Tibial nerve (tissue), 4 donors: ENCODE data around the gene CLGN. TPM values are rescaled to one million over a fixed set of nuclear protein-coding genes. Genes with fewer than 3 reads are reported as not detected.

Experiments
- DNase-seq, 2 donors: peaks; one replicate each; pipeline ENCODE4 v3.0.0-alpha.2; 2019; ENCODE audit warnings: low spot score in 2 of 2
- H3K27ac ChIP-seq, 4 donors: fragments of 200-600 bp; sonication (generic) in 3 of 4; one replicate each; pipeline ENCODE4 v1.5.1; 2017 to 2019; ENCODE audit warnings: mild to moderate bottlenecking in 1 of 4
- H3K27me3 ChIP-seq, 2 donors: fragments of 200-600 bp; sonication (generic) in 1 of 2; one replicate each; pipeline versions ENCODE4 v1.5.1 to v1.6.0; 2017 to 2019
- H3K36me3 ChIP-seq, 3 donors: fragments of 200-600 bp; sonication (generic); one replicate each; pipeline ENCODE4 v1.5.1; 2018 to 2019
- H3K4me1 ChIP-seq, 4 donors: fragments of 200-600 bp; sonication (generic) in 3 of 4; one replicate each; pipeline ENCODE4 v1.5.1; 2017 to 2019
- H3K4me3 ChIP-seq, 4 donors: fragments of 200-600 bp; sonication (generic) in 3 of 4; one replicate each; pipeline ENCODE4 v1.5.1; 2017 to 2019; ENCODE audit warnings: mild to moderate bottlenecking in 1 of 4, moderate library complexity in 1 of 4
- H3K9me3 ChIP-seq, 4 donors: fragments of 200-600 bp; sonication (generic) in 3 of 4; one replicate each; pipeline ENCODE4 v1.5.1; 2017 to 2019
- EP300 ChIP-seq, 2 donors: sonication (generic); formaldehyde crosslinking; IDR thresholded peaks; one replicate each; pipeline ENCODE4 v1.6.1; 2017; ENCODE audit warnings: antibody characterized with exemption in 2 of 2, mild to moderate bottlenecking in 1 of 2
- POLR2A ChIP-seq, 2 donors: fragments of 450-650 bp; IDR thresholded peaks; one replicate each; pipeline ENCODE4 v1.6.1; 2017; ENCODE audit warnings: antibody characterized with exemption in 2 of 2, mild to moderate bottlenecking in 2 of 2, moderate library complexity in 2 of 2
- WGBS, 2 donors: methylation state at CpG; one replicate each; pipeline ENCODE4 v1.1.5; 2018; 5-methylcytosine and 5-hydroxymethylcytosine counted together
- total RNA-seq, 4 donors: library from RNA; depleted of rRNA; stranded (reverse); fragments of >200 nt; gene quantifications; one replicate each; pipeline ENCODE4 v1.1.0, GENCODE V29; 2016
- TF ChIP-seq, protein P1 (sequence below), 5 experiments: fragments of 200-600 bp in 3 of 5; fragments of 450-650 bp in 2 of 5; sonication (generic) in 3 of 5; IDR thresholded peaks; one replicate each; pipeline ENCODE4 v1.5.1; 2016 to 2019; ENCODE audit warnings: antibody characterized with exemption in 5 of 5, mild to moderate bottlenecking in 3 of 5, moderate library complexity in 2 of 5

CLGN gene
- total RNA-seq, 4 donors from 2014 or later = 0.42 to 2.5 (median 1.1) TPM

DNA sequence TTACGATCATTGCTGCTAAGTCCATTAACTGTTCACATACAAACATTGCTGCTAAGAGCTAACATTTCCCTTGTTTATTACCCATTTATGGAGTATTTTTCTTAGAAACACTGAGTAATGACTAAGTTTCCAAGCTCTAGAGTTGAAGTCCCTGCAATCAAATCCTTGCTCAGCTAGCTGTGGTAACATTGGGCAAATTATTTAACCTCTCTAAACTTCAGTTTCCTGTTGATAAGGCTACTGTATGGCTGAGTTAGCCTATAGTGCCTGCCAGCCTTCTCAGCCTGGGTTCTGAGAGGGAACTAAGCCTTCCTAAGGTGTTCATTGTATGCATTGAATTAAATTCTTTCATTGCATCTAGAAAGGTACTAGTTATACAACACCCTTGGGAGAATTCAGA, 69.2 kb downstream of the CLGN start:
- Histone ChIP-seq H3K4me3 (no peak overlapping the region), H3K27me3 (peaks cover 0 to 4% of the 10 kb centered on the region in 2 donors), H3K27ac (no peak overlapping the region), H3K9me3 (no peaks in the 10 kb centered on the region), H3K36me3 (no peaks in the 10 kb centered on the region), H3K4me1 (no peaks in the 10 kb centered on the region)
- DNase-seq = no peak
- no peak for TF ChIP-seq EP300 (IDR thresholded peaks at IDR 0.05)
- 0 to 5% methylated on average over 1 of the region's 1 CpG for WGBS, 2 donors

DNA sequence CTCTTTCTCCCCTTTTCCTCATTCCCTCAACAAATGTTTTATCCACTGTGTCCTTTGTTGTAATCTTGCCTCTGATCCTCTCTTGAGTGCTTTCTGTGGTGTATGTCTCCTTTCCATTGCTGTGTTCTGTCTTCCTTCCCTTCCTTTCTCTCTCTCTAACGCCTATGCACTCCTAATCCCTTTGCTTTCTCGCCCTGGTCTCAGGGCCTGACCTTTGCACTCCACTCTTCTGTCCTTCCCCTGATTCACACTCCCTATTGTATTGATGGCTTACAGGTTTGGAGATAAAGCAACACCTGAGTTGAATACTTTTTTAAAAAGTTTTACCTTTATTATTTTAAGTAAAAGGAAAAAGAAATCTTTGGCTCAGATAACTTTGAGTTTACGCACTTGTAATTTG, 69.6 kb downstream of the CLGN start:
- Histone ChIP-seq H3K9me3 (no peaks in the 10 kb centered on the region), H3K36me3 (no peaks in the 10 kb centered on the region), H3K4me3 (no peak overlapping the region), H3K27ac (no peak overlapping the region), H3K4me1 (no peaks in the 10 kb centered on the region), H3K27me3 (peaks cover 0 to 4% of the 10 kb centered on the region in 2 donors)
- no peak for DNase-seq
- TF ChIP-seq, protein P1, sequence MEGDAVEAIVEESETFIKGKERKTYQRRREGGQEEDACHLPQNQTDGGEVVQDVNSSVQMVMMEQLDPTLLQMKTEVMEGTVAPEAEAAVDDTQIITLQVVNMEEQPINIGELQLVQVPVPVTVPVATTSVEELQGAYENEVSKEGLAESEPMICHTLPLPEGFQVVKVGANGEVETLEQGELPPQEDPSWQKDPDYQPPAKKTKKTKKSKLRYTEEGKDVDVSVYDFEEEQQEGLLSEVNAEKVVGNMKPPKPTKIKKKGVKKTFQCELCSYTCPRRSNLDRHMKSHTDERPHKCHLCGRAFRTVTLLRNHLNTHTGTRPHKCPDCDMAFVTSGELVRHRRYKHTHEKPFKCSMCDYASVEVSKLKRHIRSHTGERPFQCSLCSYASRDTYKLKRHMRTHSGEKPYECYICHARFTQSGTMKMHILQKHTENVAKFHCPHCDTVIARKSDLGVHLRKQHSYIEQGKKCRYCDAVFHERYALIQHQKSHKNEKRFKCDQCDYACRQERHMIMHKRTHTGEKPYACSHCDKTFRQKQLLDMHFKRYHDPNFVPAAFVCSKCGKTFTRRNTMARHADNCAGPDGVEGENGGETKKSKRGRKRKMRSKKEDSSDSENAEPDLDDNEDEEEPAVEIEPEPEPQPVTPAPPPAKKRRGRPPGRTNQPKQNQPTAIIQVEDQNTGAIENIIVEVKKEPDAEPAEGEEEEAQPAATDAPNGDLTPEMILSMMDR (IDR thresholded peaks at IDR 0.05) = no peak
- TF ChIP-seq EP300 (IDR thresholded peaks at IDR 0.05) (no peak), POLR2A (IDR thresholded peaks at IDR 0.05) (no peak)
- WGBS, 2 donors = 57 to 61% methylated on average over 3 of the region's 3 CpGs

DNA sequence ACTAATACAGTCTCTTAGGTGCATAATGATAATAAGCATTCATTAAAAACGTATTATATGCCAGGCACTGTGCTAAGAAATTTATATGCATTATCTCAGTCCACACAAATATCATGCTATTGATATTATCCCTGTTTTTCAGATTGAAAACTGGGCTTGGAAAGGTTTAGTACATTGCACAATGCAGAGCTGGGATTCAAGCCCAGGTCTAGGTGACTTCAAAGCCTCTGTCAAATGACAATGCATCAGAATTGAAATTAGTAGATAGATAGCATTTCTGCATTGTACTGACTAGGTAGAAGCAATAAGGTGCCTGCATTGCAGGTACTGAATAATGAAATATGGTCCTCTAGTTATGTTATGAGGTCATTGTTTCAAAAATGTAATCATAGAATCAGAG, 72.2 kb downstream of the CLGN start:
- TF ChIP-seq, protein P1 (IDR thresholded peaks at IDR 0.05) = no peak
- no peak for TF ChIP-seq EP300 (IDR thresholded peaks at IDR 0.05)
- no peak for TF ChIP-seq POLR2A (IDR thresholded peaks at IDR 0.05)
- Histone ChIP-seq H3K4me3 (no peak overlapping the region), H3K9me3 (no peaks in the 10 kb centered on the region), H3K36me3 (no peaks in the 10 kb centered on the region), H3K27me3 (peaks cover 0 to 4% of the 10 kb centered on the region in 2 donors), H3K27ac (no peak overlapping the region), H3K4me1 (no peaks in the 10 kb centered on the region)
- WGBS, 2 donors = 82 to 94% methylated on average over 1 of the region's 1 CpG
- no peak for DNase-seq

DNA sequence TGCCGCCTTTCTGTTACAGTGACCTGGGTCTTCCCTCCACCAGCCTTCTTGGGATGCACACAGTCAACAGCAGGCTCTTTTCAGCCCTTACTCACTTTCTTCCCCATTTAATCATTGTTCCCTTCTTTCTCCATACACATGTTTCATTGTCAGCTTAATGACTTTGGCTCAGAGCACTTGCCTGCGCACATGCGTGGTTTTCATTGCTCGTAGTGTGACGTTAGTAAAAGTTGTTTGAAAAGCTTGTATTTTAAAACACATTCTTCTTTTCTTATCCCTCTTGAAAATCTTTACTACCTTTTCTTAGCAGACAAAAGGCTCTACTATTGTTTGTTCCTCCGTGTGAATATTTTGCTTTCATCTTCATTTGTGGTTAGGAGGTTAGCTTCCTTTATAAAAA, 73.7 kb downstream of the CLGN start:
- H3K4me3 ChIP-seq = no peak overlapping the region
- TF ChIP-seq EP300 (IDR thresholded peaks at IDR 0.05) = no peak
- no peak for TF ChIP-seq POLR2A (IDR thresholded peaks at IDR 0.05)
- TF ChIP-seq, protein P1 (IDR thresholded peaks at IDR 0.05) = no peak
- H3K9me3 ChIP-seq = no peaks in the 10 kb centered on the region
- H3K4me1 ChIP-seq = no peaks in the 10 kb centered on the region
- no peak overlapping the region for H3K27ac ChIP-seq
- no peaks in the 10 kb centered on the region for H3K36me3 ChIP-seq
- no peaks in the 10 kb centered on the region for H3K27me3 ChIP-seq
- 41 to 49% methylated on average over 6 of the region's 6 CpGs for WGBS, 2 donors
- DNase-seq = no peak

DNA sequence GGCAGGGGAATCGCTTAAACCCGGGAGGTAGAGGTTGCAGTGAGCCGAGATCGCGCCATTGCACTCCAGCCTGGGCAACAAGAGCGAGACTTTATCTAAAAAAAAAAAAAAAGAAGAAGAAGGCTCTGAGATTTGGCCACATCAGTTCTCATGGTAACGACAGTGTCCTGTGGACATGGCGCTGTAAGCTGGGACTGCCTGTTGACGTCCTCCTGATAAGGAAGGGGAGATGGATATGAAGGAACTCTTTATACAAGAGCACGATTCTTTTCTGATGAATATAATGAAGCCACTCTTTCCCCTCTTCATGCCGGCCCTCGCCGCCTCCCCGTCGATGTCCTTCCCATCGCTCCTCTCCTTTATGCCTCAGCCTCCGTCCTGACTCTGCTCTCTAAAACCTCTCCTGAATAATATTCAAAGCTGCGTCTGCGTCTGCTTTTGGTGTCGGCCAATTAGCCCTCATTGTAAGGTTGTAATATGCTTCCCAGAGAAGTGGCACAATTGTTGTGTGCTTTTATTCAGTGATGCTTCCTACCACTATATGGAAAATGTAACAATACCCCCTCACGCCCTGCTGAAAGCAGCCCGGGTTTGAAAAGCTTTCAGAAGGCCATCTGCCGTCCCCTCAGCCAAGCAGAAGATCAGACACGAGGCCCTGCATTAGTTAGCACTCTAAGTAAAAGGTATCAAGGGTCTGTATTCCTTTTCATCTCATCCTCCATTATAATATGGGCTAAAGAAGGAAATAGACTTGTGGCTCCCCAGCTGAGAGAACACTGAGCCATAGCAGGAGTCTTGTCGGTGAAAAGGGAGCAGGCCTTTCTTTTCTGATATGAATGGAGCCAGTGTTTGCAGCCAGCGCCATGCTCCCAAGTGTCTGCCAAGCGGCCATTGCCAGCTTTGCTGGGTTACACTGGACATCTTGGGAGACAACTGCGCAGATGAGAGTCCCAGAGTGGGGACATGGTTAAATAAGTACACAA, 76.1 kb downstream of the CLGN start:
- Histone ChIP-seq H3K27me3 (no peaks in the 10 kb centered on the region), H3K27ac (no peak overlapping the region), H3K4me3 (no peak overlapping the region), H3K4me1 (no peaks in the 10 kb centered on the region), H3K9me3 (no peaks in the 10 kb centered on the region), H3K36me3 (no peaks in the 10 kb centered on the region)
- 69% methylated on average over 28 of the region's 28 CpGs for WGBS, 2 donors
- TF ChIP-seq, protein P1 (IDR thresholded peaks at IDR 0.05) = no peak
- TF ChIP-seq POLR2A (IDR thresholded peaks at IDR 0.05) (no peak), EP300 (IDR thresholded peaks at IDR 0.05) (no peak)
- no peak for DNase-seq
